Measurements from ENCODE around the gene ARHGAP25. TPM values are rescaled to one million over a fixed set of nuclear protein-coding genes. Genes with fewer than 3 reads are reported as not detected.

The ARHGAP25 gene
- total RNA-seq, 1 experiment from 2014 or later: 6.2 TPM

GRCh38 chr2:68723181-68723580 is 11.4 kb upstream of the ARHGAP25 start:
- Histone ChIP-seq H3K9me3 (ENCODE audit: low read depth, low read length, poor library complexity, severe bottlenecking) (no peaks in the 10 kb centered on the region), H3K36me3 (ENCODE audit: insufficient read depth, low read length, poor library complexity, severe bottlenecking) (no peaks in the 10 kb centered on the region), H3K27ac (ENCODE audit: low read depth, low read length, poor library complexity, severe bottlenecking) (no peak overlapping the region), H3K4me1 (ENCODE audit: insufficient read depth, low read length, poor library complexity, severe bottlenecking) (peaks cover 15% of the 10 kb centered on the region), H3K27me3 (replicated peaks; ENCODE audit: insufficient read depth, low read depth, low read length, poor library complexity) (no peaks in the 10 kb centered on the region), H3K4me3 (ENCODE audit: low read depth, low read length, poor library complexity, severe bottlenecking) (no peak overlapping the region)
- TF ChIP-seq EZH2 (IDR thresholded peaks at IDR 0.05; ENCODE audit: borderline replicate concordance, low read depth, low read length, poor library complexity, severe bottlenecking) (no peak), CTCF (conservative IDR thresholded peaks at IDR 0.05; ENCODE audit: low read depth, low read length) (no peak)
- intact Hi-C loops (cut with micrococcal nuclease; ENCODE audit: unreplicated experiment): no loop called here
- CTCF ChIA-PET: no interaction called here
- no TSS peak for BruUV-seq (replicated peaks)
- no peak for DNase-seq (ENCODE audit: low spot score)
- POLR2A ChIA-PET (ENCODE audit: low non-redundant PET): no interaction called here

- Histone ChIP-seq H3K27me3 (replicated peaks; ENCODE audit: insufficient read depth, low read depth, low read length, poor library complexity) (no peaks in the 10 kb centered on the region), H3K9me3 (ENCODE audit: low read depth, low read length, poor library complexity, severe bottlenecking) (no peaks in the 10 kb centered on the region), H3K4me1 (ENCODE audit: insufficient read depth, low read length, poor library complexity, severe bottlenecking) (peaks cover 10% of the 10 kb centered on the region), H3K36me3 (ENCODE audit: insufficient read depth, low read length, poor library complexity, severe bottlenecking) (no peaks in the 10 kb centered on the region), H3K27ac (ENCODE audit: low read depth, low read length, poor library complexity, severe bottlenecking) (no peak overlapping the region), H3K4me3 (ENCODE audit: low read depth, low read length, poor library complexity, severe bottlenecking) (no peak overlapping the region)
- no TSS peak for BruUV-seq (replicated peaks)
- ChIA-PET CTCF (no interaction called here), POLR2A (ENCODE audit: low non-redundant PET) (no interaction called here)
- intact Hi-C loops (cut with micrococcal nuclease; ENCODE audit: unreplicated experiment): no loop called here
- no peak for DNase-seq (ENCODE audit: low spot score)
- TF ChIP-seq EZH2 (IDR thresholded peaks at IDR 0.05; ENCODE audit: borderline replicate concordance, low read depth, low read length, poor library complexity, severe bottlenecking): no peak
- no peak for TF ChIP-seq CTCF (conservative IDR thresholded peaks at IDR 0.05; ENCODE audit: low read depth, low read length)
Observed at GRCh38 chr2:68726100-68726499, 8.5 kb upstream of the ARHGAP25 start.

- DNase-seq (ENCODE audit: low spot score): no peak
- POLR2A ChIA-PET (ENCODE audit: low non-redundant PET): no interaction called here
- Histone ChIP-seq H3K27ac (ENCODE audit: low read depth, low read length, poor library complexity, severe bottlenecking) (no peak overlapping the region), H3K36me3 (ENCODE audit: insufficient read depth, low read length, poor library complexity, severe bottlenecking) (no peaks in the 10 kb centered on the region), H3K4me3 (ENCODE audit: low read depth, low read length, poor library complexity, severe bottlenecking) (no peak overlapping the region), H3K4me1 (ENCODE audit: insufficient read depth, low read length, poor library complexity, severe bottlenecking) (peaks cover 3% of the 10 kb centered on the region), H3K27me3 (replicated peaks; ENCODE audit: insufficient read depth, low read depth, low read length, poor library complexity) (no peaks in the 10 kb centered on the region), H3K9me3 (ENCODE audit: low read depth, low read length, poor library complexity, severe bottlenecking) (no peaks in the 10 kb centered on the region)
- TF ChIP-seq EZH2 (IDR thresholded peaks at IDR 0.05; ENCODE audit: borderline replicate concordance, low read depth, low read length, poor library complexity, severe bottlenecking) (no peak), CTCF (conservative IDR thresholded peaks at IDR 0.05; ENCODE audit: low read depth, low read length) (no peak)
- intact Hi-C loops (cut with micrococcal nuclease; ENCODE audit: unreplicated experiment): no loop called here
- BruUV-seq (replicated peaks): no TSS peak
- CTCF ChIA-PET: no interaction called here
Observed at GRCh38 chr2:68726608-68727367, 7.8 kb upstream of the ARHGAP25 start.

Measured in A673 (cell line).